ENCODE measurements around the gene BTBD9.

DNA sequence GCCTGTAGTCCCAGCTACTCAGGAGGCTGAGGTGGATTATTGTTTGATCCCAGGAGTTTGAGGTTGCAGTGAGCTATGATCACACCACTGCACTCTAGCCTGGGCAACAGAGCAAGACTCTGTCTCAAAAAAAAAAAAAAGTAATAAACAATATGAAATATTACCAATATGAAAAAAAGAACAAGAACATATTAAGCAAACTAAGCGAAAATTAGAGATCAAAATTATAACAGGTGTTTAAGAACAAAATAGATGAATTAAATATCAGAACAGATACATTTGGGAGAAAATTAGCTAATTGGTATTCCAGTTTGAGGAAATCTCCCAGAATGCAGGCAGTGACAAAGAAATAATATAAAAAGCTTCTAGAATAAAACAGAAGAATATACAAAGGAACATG, 39.9 kb upstream of the BTBD9 start:
- TF ChIP-seq, protein P1, sequence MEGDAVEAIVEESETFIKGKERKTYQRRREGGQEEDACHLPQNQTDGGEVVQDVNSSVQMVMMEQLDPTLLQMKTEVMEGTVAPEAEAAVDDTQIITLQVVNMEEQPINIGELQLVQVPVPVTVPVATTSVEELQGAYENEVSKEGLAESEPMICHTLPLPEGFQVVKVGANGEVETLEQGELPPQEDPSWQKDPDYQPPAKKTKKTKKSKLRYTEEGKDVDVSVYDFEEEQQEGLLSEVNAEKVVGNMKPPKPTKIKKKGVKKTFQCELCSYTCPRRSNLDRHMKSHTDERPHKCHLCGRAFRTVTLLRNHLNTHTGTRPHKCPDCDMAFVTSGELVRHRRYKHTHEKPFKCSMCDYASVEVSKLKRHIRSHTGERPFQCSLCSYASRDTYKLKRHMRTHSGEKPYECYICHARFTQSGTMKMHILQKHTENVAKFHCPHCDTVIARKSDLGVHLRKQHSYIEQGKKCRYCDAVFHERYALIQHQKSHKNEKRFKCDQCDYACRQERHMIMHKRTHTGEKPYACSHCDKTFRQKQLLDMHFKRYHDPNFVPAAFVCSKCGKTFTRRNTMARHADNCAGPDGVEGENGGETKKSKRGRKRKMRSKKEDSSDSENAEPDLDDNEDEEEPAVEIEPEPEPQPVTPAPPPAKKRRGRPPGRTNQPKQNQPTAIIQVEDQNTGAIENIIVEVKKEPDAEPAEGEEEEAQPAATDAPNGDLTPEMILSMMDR (IDR thresholded peaks at IDR 0.05), result no peak
- no peak for TF ChIP-seq EZH2 (IDR thresholded peaks at IDR 0.05; ENCODE audit: borderline replicate concordance, insufficient read depth, low read depth, low read length, poor library complexity, severe bottlenecking)

Data from B cell (primary cell).